HepG2 (cell line): ENCODE data around the gene SPTBN2. TPM values are rescaled to one million over a fixed set of nuclear protein-coding genes. Genes with fewer than 3 reads are reported as not detected.

ENCODE experiments used
- ARNT2 ChIP-seq: sonication (generic); formaldehyde crosslinking; IDR thresholded peaks from 2 replicates; pipeline ENCODE4 v1.8.0; 2022; ENCODE audit warnings: mild to moderate bottlenecking, low read depth, missing genetic modification reagents, moderate library complexity
- HOXA3 ChIP-seq: sonication (generic); formaldehyde crosslinking; IDR thresholded peaks from 2 replicates; pipeline ENCODE4 v1.5.0; 2020; ENCODE audit warnings: missing genetic modification reagents
- HOXA5 ChIP-seq: sonication (generic); formaldehyde crosslinking; IDR thresholded peaks from 2 replicates; pipeline ENCODE4 v1.4.0; 2020; ENCODE audit warnings: missing genetic modification reagents
- JARID2 ChIP-seq: sonication (generic); formaldehyde crosslinking; IDR thresholded peaks from 2 replicates; pipeline ENCODE4 v1.8.1; 2023; ENCODE audit warnings: missing genetic modification reagents, inconsistent platforms; ENCODE audit not compliant: insufficient replicate concordance
- KDM5B ChIP-seq: sonication (generic); formaldehyde crosslinking; IDR thresholded peaks from 2 replicates; pipeline ENCODE4 v1.4.0; 2020; ENCODE audit warnings: missing genetic modification reagents, mild to moderate bottlenecking, borderline replicate concordance
- SKIL ChIP-seq: sonication (generic); formaldehyde crosslinking; IDR thresholded peaks from 2 replicates; pipeline ENCODE4 v1.8.0; 2022; ENCODE audit warnings: missing genetic modification reagents, mild to moderate bottlenecking, moderate library complexity, borderline replicate concordance
- ZEB1 ChIP-seq: IDR thresholded peaks from 2 replicates; pipeline ENCODE4 v1.6.1; 2012; ENCODE audit warnings: mild to moderate bottlenecking, low read depth, inconsistent platforms; ENCODE audit not compliant: insufficient replicate concordance
- polyA plus RNA-seq, 8 experiments: library from polyadenylated mRNA; depleted of rRNA in 3 of 8; stranded (reverse) in 7 of 8; unstranded in 1 of 8; fragments of >200 nt; fragmentation: Illumina TruSeq in 4 of 8; extraction: Trizol in 4 of 8; gene quantifications; 2 replicates each; pipeline versions ENCODE4 v1.2.1 to v1.2.3, GENCODE V29; 2011 to 2016; ENCODE audit warnings: low read depth in 4 of 8, missing spikeins in 1 of 8, mixed read lengths in 1 of 8; ENCODE audit not compliant: insufficient read depth in 1 of 8
- total RNA-seq, 5 experiments: library from RNA; depleted of rRNA; stranded (reverse); fragments of >200 nt; fragmentation: Illumina TruSeq; extraction: Trizol; gene quantifications; 2 replicates each; pipeline ENCODE4 v1.2.3, GENCODE V29; 2016; ENCODE audit warnings: low read depth in 1 of 5
- TF ChIP-seq, protein P1 (sequence below): sonication (generic); formaldehyde crosslinking; IDR thresholded peaks from 2 replicates; pipeline ENCODE4; 2020; ENCODE audit warnings: missing genetic modification reagents, mild to moderate bottlenecking, borderline replicate concordance
- TF ChIP-seq, protein P2 (sequence below): sonication (generic); formaldehyde crosslinking; IDR thresholded peaks from 2 replicates; pipeline ENCODE4 v1.5.1; 2020; ENCODE audit warnings: mild to moderate bottlenecking, missing genetic modification reagents, moderate library complexity
- TF ChIP-seq, protein P3 (sequence below): sonication (generic); formaldehyde crosslinking; IDR thresholded peaks from 2 replicates; pipeline ENCODE4 v1.4.0; 2020; ENCODE audit warnings: low read depth, missing genetic modification reagents
- TF ChIP-seq, protein P4 (sequence below): sonication (generic); formaldehyde crosslinking; IDR thresholded peaks from 2 replicates; pipeline ENCODE4 v1.8.1; 2023; ENCODE audit warnings: mild to moderate bottlenecking, moderate library complexity, missing genetic modification reagents

Gene SPTBN2
- total and polyA plus RNA-seq, 2 of the 13 experiments (the other 11 are each of a cell fraction or from before 2014, with no cell fraction given): 0.65 to 4.0 TPM

DNA sequence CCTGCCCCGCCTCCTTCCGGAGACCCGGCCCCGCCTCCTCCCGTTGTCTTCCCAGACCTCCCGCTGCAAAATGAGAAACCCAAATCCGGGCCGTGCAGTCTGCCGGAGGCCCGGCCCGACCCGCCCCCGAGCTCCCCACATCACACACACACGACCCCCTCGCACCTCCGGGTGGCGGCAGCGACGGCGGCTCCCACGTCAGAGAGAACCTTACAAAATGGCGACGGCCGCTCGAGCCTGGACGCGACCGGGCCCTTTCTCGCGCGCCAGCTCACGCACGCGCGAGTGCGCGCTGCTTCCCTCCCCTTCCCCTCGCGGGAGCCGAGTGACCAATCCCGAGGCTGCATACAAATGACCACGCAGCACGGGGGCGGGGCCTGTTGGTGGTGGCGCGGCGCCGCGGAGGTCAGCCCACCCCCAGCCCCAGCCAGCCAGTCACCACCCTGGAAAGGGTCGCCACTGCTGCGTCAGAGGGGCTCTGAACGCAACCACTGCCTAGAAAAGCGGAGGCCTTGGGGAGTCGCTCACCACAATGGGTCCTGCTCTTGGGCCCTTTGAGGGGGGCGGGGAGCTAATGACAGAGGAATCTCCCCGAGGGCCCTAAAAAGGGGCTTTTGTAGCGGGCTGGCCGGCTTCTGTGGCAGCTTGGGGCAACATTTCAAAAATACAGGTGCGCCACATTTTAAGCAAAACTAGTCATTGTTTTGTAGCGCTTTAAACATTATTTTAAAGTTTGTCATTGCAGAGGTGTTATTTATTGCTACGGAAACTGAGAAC, 51.2 kb downstream of the SPTBN2 start, which contains the start of gene RBM4B (continued):
- TF ChIP-seq SKIL (CRISPR knock-in tag) (no peak), ZEB1 (no peak), HOXA3 (CRISPR knock-in tag) (peak; percentile 96), ARNT2 (CRISPR knock-in tag) (no peak; the same call in 1 of the 2 replicates), JARID2 (CRISPR knock-in tag) (no peak), HOXA5 (peak; percentile 69; the same call in 1 of the 2 replicates), KDM5B (CRISPR knock-in tag) (peak; percentile 64; the same call in 1 of the 2 replicates)
- TF ChIP-seq, protein P1, sequence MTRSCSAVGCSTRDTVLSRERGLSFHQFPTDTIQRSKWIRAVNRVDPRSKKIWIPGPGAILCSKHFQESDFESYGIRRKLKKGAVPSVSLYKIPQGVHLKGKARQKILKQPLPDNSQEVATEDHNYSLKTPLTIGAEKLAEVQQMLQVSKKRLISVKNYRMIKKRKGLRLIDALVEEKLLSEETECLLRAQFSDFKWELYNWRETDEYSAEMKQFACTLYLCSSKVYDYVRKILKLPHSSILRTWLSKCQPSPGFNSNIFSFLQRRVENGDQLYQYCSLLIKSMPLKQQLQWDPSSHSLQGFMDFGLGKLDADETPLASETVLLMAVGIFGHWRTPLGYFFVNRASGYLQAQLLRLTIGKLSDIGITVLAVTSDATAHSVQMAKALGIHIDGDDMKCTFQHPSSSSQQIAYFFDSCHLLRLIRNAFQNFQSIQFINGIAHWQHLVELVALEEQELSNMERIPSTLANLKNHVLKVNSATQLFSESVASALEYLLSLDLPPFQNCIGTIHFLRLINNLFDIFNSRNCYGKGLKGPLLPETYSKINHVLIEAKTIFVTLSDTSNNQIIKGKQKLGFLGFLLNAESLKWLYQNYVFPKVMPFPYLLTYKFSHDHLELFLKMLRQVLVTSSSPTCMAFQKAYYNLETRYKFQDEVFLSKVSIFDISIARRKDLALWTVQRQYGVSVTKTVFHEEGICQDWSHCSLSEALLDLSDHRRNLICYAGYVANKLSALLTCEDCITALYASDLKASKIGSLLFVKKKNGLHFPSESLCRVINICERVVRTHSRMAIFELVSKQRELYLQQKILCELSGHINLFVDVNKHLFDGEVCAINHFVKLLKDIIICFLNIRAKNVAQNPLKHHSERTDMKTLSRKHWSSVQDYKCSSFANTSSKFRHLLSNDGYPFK: peak; percentile 87
- TF ChIP-seq, protein P2, sequence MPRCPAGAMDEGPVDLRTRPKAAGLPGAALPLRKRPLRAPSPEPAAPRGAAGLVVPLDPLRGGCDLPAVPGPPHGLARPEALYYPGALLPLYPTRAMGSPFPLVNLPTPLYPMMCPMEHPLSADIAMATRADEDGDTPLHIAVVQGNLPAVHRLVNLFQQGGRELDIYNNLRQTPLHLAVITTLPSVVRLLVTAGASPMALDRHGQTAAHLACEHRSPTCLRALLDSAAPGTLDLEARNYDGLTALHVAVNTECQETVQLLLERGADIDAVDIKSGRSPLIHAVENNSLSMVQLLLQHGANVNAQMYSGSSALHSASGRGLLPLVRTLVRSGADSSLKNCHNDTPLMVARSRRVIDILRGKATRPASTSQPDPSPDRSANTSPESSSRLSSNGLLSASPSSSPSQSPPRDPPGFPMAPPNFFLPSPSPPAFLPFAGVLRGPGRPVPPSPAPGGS (CRISPR knock-in tag): no peak
- TF ChIP-seq, protein P3, sequence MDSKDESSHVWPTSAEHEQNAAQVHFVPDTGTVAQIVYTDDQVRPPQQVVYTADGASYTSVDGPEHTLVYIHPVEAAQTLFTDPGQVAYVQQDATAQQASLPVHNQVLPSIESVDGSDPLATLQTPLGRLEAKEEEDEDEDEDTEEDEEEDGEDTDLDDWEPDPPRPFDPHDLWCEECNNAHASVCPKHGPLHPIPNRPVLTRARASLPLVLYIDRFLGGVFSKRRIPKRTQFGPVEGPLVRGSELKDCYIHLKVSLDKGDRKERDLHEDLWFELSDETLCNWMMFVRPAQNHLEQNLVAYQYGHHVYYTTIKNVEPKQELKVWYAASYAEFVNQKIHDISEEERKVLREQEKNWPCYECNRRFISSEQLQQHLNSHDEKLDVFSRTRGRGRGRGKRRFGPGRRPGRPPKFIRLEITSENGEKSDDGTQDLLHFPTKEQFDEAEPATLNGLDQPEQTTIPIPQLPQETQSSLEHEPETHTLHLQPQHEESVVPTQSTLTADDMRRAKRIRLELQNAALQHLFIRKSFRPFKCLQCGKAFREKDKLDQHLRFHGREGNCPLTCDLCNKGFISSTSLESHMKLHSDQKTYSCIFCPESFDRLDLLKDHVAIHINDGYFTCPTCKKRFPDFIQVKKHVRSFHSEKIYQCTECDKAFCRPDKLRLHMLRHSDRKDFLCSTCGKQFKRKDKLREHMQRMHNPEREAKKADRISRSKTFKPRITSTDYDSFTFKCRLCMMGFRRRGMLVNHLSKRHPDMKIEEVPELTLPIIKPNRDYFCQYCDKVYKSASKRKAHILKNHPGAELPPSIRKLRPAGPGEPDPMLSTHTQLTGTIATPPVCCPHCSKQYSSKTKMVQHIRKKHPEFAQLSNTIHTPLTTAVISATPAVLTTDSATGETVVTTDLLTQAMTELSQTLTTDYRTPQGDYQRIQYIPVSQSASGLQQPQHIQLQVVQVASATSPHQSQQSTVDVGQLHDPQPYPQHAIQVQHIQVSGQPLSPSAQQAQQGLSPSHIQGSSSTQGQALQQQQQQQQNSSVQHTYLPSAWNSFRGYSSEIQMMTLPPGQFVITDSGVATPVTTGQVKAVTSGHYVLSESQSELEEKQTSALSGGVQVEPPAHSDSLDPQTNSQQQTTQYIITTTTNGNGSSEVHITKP (CRISPR knock-in tag): no peak; the same call in 1 of the 2 replicates
- TF ChIP-seq, protein P4, sequence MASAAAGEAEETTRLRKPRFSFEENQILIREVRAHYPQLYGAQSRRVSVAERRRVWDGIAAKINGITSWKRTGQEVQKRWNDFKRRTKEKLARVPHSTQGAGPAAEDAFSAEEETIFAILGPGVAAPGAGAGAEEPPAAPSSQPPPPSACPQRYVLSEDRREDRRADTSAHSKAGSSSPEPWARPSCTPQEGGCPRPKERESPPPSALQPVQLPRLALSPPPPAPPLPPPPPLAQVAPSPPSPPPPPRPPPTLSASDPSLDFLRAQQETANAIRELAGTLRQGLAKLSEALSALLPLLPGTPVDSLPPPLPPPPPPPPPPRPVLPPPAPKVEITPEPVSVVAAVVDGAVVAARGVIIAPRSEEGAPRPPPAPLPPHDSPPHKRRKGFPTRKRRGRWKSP (CRISPR knock-in tag): 0 out of 2 replicates have a peak, but pooled peaks have one; percentile 14
